H9 (cell line): ENCODE measurements around the gene GPR156. TPM values are rescaled to one million over a fixed set of nuclear protein-coding genes. Genes with fewer than 3 reads are reported as not detected.

ENCODE experiments used
- DNase-seq: peaks from one replicate; pipeline ENCODE4 v3.0.0-alpha.2; 2017
- H2AFZ ChIP-seq: one replicate; pipeline ENCODE4 v1.6.1; 2013; ENCODE audit warnings: mild to moderate bottlenecking, low read length, control low read depth, moderate library complexity
- H2AK5ac ChIP-seq: 2 replicates; pipeline ENCODE4 v1.6.1; 2013; ENCODE audit warnings: low read length, control low read depth, mixed read lengths; ENCODE audit not compliant: insufficient read length
- H2BK120ac ChIP-seq: one replicate; pipeline ENCODE4 v1.6.1; 2013; ENCODE audit warnings: low read depth, mild to moderate bottlenecking, low read length, control low read depth, inconsistent platforms; ENCODE audit not compliant: poor library complexity, severe bottlenecking
- H2BK12ac ChIP-seq: 2 replicates; pipeline ENCODE4 v1.6.1; 2013; ENCODE audit warnings: low read length, control low read depth, mixed read lengths, low read depth; ENCODE audit not compliant: insufficient read length
- H2BK15ac ChIP-seq: 2 replicates; pipeline ENCODE4 v1.6.1; 2013; ENCODE audit warnings: low read depth, low read length, control low read depth
- H2BK20ac ChIP-seq: one replicate; pipeline ENCODE4 v1.6.1; 2013; ENCODE audit warnings: low read depth, mild to moderate bottlenecking, low read length, control low read depth, inconsistent platforms; ENCODE audit not compliant: poor library complexity, severe bottlenecking
- H2BK5ac ChIP-seq: 2 replicates; pipeline ENCODE4 v1.6.1; 2013; ENCODE audit warnings: low read length, control low read depth, mixed read lengths; ENCODE audit not compliant: insufficient read length
- H3K14ac ChIP-seq: 2 replicates; pipeline ENCODE4 v1.6.1; 2013; ENCODE audit warnings: low read length, control low read depth; ENCODE audit not compliant: insufficient read depth
- H3K18ac ChIP-seq: 2 replicates; pipeline ENCODE4 v1.6.1; 2013; ENCODE audit warnings: low read depth, mild to moderate bottlenecking, mixed read lengths, low read length, control low read depth; ENCODE audit not compliant: insufficient read length
- H3K23ac ChIP-seq: 2 replicates; pipeline ENCODE4 v1.6.1; 2013; ENCODE audit warnings: low read length, control low read depth, mixed read lengths, low read depth; ENCODE audit not compliant: insufficient read length
- H3K23me2 ChIP-seq: 2 replicates; pipeline ENCODE4 v1.6.1; 2013; ENCODE audit warnings: low read depth, mild to moderate bottlenecking, mixed read lengths, low read length, control low read depth; ENCODE audit not compliant: insufficient read length, poor library complexity, severe bottlenecking
- H3K27ac ChIP-seq: 2 replicates; pipeline ENCODE4 v1.5.1; 2013; ENCODE audit warnings: low read length, control low read depth, mixed read lengths, low read depth; ENCODE audit not compliant: insufficient read length
- H3K27me3 ChIP-seq: 2 replicates; pipeline ENCODE4 v1.6.1; 2013; ENCODE audit warnings: low read length, control low read depth, inconsistent platforms; ENCODE audit not compliant: insufficient read depth
- H3K4ac ChIP-seq: 2 replicates; pipeline ENCODE4 v1.6.1; 2013; ENCODE audit warnings: low read depth, mild to moderate bottlenecking, control low read depth, inconsistent platforms, low read length, moderate library complexity
- H3K4me1 ChIP-seq: 2 replicates; pipeline ENCODE4 v1.6.1; 2013; ENCODE audit warnings: low read length, control low read depth, inconsistent platforms; ENCODE audit not compliant: insufficient read depth
- H3K4me2 ChIP-seq: 2 replicates; pipeline ENCODE4 v1.6.1; 2013; ENCODE audit warnings: low read length, control low read depth, mixed read lengths; ENCODE audit not compliant: insufficient read length, insufficient read depth
- H3K56ac ChIP-seq: 2 replicates; pipeline ENCODE4 v1.6.1; 2013; ENCODE audit warnings: low read depth, mild to moderate bottlenecking, mixed read lengths, low read length, control low read depth; ENCODE audit not compliant: insufficient read length
- H3K79me1 ChIP-seq: 2 replicates; pipeline ENCODE4 v1.6.1; 2013; ENCODE audit warnings: low read depth, mild to moderate bottlenecking, moderate library complexity, low read length, control low read depth, inconsistent platforms; ENCODE audit not compliant: insufficient read depth, poor library complexity, severe bottlenecking
- H3K79me2 ChIP-seq: 2 replicates; pipeline ENCODE4 v1.6.1; 2013; ENCODE audit warnings: low read length, control low read depth, inconsistent platforms; ENCODE audit not compliant: insufficient read depth
- H3K9ac ChIP-seq: 2 replicates; pipeline ENCODE4 v1.6.1; 2013; ENCODE audit warnings: low read length, control low read depth, mixed read lengths; ENCODE audit not compliant: insufficient read length; ENCODE audit errors: extremely low read depth
- H3K9me3 ChIP-seq: one replicate; pipeline ENCODE4 v1.6.1; 2013; ENCODE audit warnings: low read depth, low read length, inconsistent platforms; ENCODE audit not compliant: control insufficient read depth
- H3T11ph ChIP-seq: one replicate; pipeline ENCODE4 v1.6.1; 2013; ENCODE audit warnings: mild to moderate bottlenecking, low read length, control low read depth, inconsistent platforms
- H4K20me1 ChIP-seq: one replicate; pipeline ENCODE4 v1.6.1; 2013; ENCODE audit not compliant: control insufficient read depth, insufficient read length, insufficient read depth
- H4K5ac ChIP-seq: 2 replicates; pipeline ENCODE4 v1.6.1; 2013; ENCODE audit warnings: low read depth, mild to moderate bottlenecking, mixed read lengths, low read length, control low read depth; ENCODE audit not compliant: insufficient read length
- H4K8ac ChIP-seq: replicated peaks from 2 replicates; pipeline ENCODE4 v1.6.1; 2013; ENCODE audit warnings: low read length, control low read depth, mixed read lengths, low read depth; ENCODE audit not compliant: insufficient read length
- H4K91ac ChIP-seq: 2 replicates; pipeline ENCODE4 v1.6.1; 2013; ENCODE audit warnings: low read depth, mild to moderate bottlenecking, moderate library complexity, mixed read lengths, low read length, control low read depth; ENCODE audit not compliant: insufficient read length
- H3K27ac Mint-ChIP-seq, 3 experiments: 2 replicates in 2 of 3; 3 replicates in 1 of 3; pipeline ENCODE4 v1.8.0; 2020 to 2021; ENCODE audit warnings: mixed read lengths in 3 of 3, mild to moderate bottlenecking in 1 of 3, moderate library complexity in 1 of 3
- H3K27me3 Mint-ChIP-seq: 2 replicates; pipeline ENCODE4 v1.8.0; 2021; ENCODE audit warnings: low read depth, mild to moderate bottlenecking, moderate library complexity, mixed read lengths
- H3K36me3 Mint-ChIP-seq, 3 experiments: 2 replicates in 2 of 3; 3 replicates in 1 of 3; pipeline ENCODE4 v1.8.0; 2020 to 2021; ENCODE audit warnings: low read depth in 3 of 3, mixed read lengths in 3 of 3; ENCODE audit not compliant: insufficient read depth in 1 of 3
- H3K4me1 Mint-ChIP-seq, 2 experiments: 2 replicates each; pipeline ENCODE4 v1.8.0; 2020; ENCODE audit warnings: mixed read lengths in 2 of 2
- H3K4me3 Mint-ChIP-seq, 2 experiments: 2 replicates in 1 of 2; 3 replicates in 1 of 2; pipeline ENCODE4 v1.8.0; 2020 to 2021; ENCODE audit warnings: mild to moderate bottlenecking in 2 of 2, mixed read lengths in 2 of 2, moderate library complexity in 1 of 2
- H3K9me3 Mint-ChIP-seq, 2 experiments: 2 replicates in 1 of 2; 3 replicates in 1 of 2; pipeline ENCODE4 v1.8.0; 2020; ENCODE audit warnings: mild to moderate bottlenecking in 2 of 2, mixed read lengths in 2 of 2, moderate library complexity in 1 of 2
- CTCF ChIP-seq: fragments of 200-600 bp; sonication (generic); conservative IDR thresholded peaks from 3 replicates; pipeline ENCODE4 v1.8.0; 2021; ENCODE audit warnings: antibody characterized with exemption, mild to moderate bottlenecking
- WGBS: extraction: QIAGEN DNeasy Blood & Tissue Kit; methylation state at CpG from one replicate; pipeline ENCODE4 v1.1.7; 2013; ENCODE audit warnings: missing lambda C conversion rate, low lambda C conversion rate, mixed read lengths; ENCODE audit not compliant: insufficient read length; ENCODE audit errors: extremely low coverage; 5-methylcytosine and 5-hydroxymethylcytosine counted together
- total RNA-seq: library from RNA; stranded (reverse); gene quantifications from 2 replicates; pipeline ENCODE4 v1.2.1, GENCODE V29; 2021

The GPR156 gene
- total RNA-seq, 1 experiment from 2014 or later = 1.8 TPM

GRCh38 chr3:120145542-120146285 is 139.3 kb downstream of the GPR156 start:
- H3K14ac ChIP-seq = no peak overlapping the region
- no peak overlapping the region for H3K18ac ChIP-seq
- H3K23ac ChIP-seq = no peak overlapping the region
- Mint-ChIP-seq H3K4me3 (no peak overlapping the region), H3K9me3 (no peaks in the 10 kb centered on the region), H3K27ac (no peak overlapping the region), H3K36me3 (no peaks in the 10 kb centered on the region), H3K27me3 (no peaks in the 10 kb centered on the region), H3K4me1 (peaks cover 14 to 18% of the 10 kb centered on the region in 2 experiments)
- no peaks in the 10 kb centered on the region for H4K20me1 ChIP-seq
- no peaks in the 10 kb centered on the region for H3K9me3 ChIP-seq
- H3K4ac ChIP-seq = no peak overlapping the region
- no peak overlapping the region for H3K27ac ChIP-seq
- no peak for DNase-seq
- TF ChIP-seq CTCF = no peak
- no CpG with 5 or more reads among the region's 3 CpGs for WGBS
- no peaks in the 10 kb centered on the region for H3K23me2 ChIP-seq
- no peak overlapping the region for H3T11ph ChIP-seq
- H2BK5ac ChIP-seq = no peak overlapping the region
- H4K8ac ChIP-seq = no peak overlapping the region
- no peaks in the 10 kb centered on the region for H3K27me3 ChIP-seq
- H2AFZ ChIP-seq = no peak overlapping the region
- H4K5ac ChIP-seq = no peak overlapping the region
- H3K4me2 ChIP-seq = no peak overlapping the region
- H4K91ac ChIP-seq = no peak overlapping the region
- H3K79me1 ChIP-seq = no peaks in the 10 kb centered on the region
- H2BK120ac ChIP-seq = no peak overlapping the region
- no peak overlapping the region for H2BK15ac ChIP-seq
- no peak overlapping the region for H2AK5ac ChIP-seq
- no peak overlapping the region for H2BK20ac ChIP-seq
- H2BK12ac ChIP-seq = no peak overlapping the region
- H3K4me1 ChIP-seq = peaks cover 7% of the 10 kb centered on the region; the same call in 1 of the 2 replicates
- no peaks in the 10 kb centered on the region for H3K79me2 ChIP-seq
- H3K56ac ChIP-seq = no peak overlapping the region
- H3K9ac ChIP-seq = no peak overlapping the region
